Measurements from ENCODE around the gene RGMB. TPM values are rescaled to one million over a fixed set of nuclear protein-coding genes. Genes with fewer than 3 reads are reported as not detected.

The RGMB gene
- polyA plus RNA-seq, 4 donors: 3.2 to 60.0 (median 29.7) TPM

DNA sequence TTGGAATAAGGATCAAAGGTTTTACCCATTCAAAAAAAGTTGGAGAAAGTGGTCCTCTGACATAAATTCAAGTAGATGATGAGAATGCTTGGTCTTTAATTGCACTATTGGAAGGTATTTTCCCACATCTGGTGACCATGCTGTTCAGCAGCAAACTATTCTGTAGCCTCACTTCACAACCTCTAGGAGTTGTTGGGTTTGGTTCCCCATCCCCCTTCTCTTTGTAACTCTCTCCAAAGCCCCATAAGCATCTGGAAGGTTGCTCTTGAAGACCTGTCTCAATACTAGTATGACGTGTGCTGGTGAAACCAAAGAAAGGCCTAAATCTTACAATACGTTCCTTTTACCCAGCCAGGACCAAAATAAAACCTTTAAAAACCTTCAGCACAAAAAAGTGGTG, 8.5 kb downstream of the RGMB start:
- H3K4me1 ChIP-seq (ENCODE audit: control insufficient read depth in 3 of 3, insufficient read depth in 2 of 3, low read depth in 1 of 3, low read length in 2 of 3): peaks cover 0 to 20% (median 15%) of the 10 kb centered on the region in 3 donors
- FAIRE-seq (no peak), DNase-seq (no peak)
- no peaks in the 10 kb centered on the region for H3K27me3 ChIP-seq (ENCODE audit: control insufficient read depth in 3 of 3, insufficient read depth in 3 of 3, low read length in 3 of 3)
- 18 to 69% (median 36%) methylated on average over 2 of the region's 2 CpGs for WGBS, 3 donors
- no peak overlapping the region for H3K27ac ChIP-seq (ENCODE audit: low read depth in 1 of 3, low read length in 2 of 3)
- H3K4me3 ChIP-seq (ENCODE audit: low read depth in 1 of 3, low read length in 3 of 3): no peak overlapping the region
- peaks cover 0 to 16% (median 0%) of the 10 kb centered on the region in 3 donors for H3K36me3 ChIP-seq (ENCODE audit: control insufficient read depth in 3 of 3, insufficient read depth in 2 of 3, low read depth in 1 of 3, low read length in 3 of 3)
- no peaks in the 10 kb centered on the region for H3K9me3 ChIP-seq (ENCODE audit: control insufficient read depth in 2 of 2, insufficient read depth in 1 of 2, low read depth in 1 of 2, low read length in 1 of 2)

DNA sequence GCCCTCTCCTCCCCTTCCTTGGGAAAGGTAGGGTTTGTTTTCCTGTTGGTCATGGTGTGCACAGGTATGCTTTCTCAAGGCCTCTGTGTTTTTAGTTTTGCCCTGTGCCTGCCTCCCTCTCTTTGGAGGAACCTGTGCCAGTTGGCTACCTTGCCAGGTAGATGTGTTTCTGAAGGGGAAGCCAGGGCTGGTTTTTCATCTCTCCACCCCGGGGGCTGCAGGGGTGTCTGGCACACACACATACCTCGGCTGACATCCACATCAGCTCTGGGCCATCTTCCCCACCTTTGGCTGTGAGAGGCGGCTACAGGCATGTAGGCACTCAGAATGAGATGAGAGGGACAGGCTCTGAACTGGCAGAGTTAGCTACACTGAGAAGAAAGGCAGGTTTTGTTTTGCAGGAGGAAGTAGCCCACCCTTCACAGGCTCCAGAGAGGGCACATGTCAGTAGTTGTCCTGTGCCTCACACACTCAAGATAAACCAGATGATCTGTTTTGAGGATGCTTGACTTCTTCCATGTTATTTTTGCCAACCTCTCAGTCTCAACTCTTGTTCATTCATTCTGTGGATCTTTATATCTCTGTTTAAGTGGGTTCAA, 9.7 kb downstream of the RGMB start:
- DNase-seq (no peak), FAIRE-seq (no peak)
- Histone ChIP-seq H3K27ac (ENCODE audit: low read depth in 1 of 3, low read length in 2 of 3) (no peak overlapping the region), H3K27me3 (ENCODE audit: control insufficient read depth in 3 of 3, insufficient read depth in 3 of 3, low read length in 3 of 3) (no peaks in the 10 kb centered on the region), H3K9me3 (ENCODE audit: control insufficient read depth in 2 of 2, insufficient read depth in 1 of 2, low read depth in 1 of 2, low read length in 1 of 2) (no peaks in the 10 kb centered on the region), H3K4me1 (ENCODE audit: control insufficient read depth in 3 of 3, insufficient read depth in 2 of 3, low read depth in 1 of 3, low read length in 2 of 3) (peaks cover 2 to 20% (median 15%) of the 10 kb centered on the region in 3 donors), H3K36me3 (ENCODE audit: control insufficient read depth in 3 of 3, insufficient read depth in 2 of 3, low read depth in 1 of 3, low read length in 3 of 3) (peaks cover 0 to 24% (median 0%) of the 10 kb centered on the region in 3 donors), H3K4me3 (ENCODE audit: low read depth in 1 of 3, low read length in 3 of 3) (no peak overlapping the region)
- 22 to 58% (median 40%) methylated on average over 3 of the region's 3 CpGs for WGBS, 3 donors

GRCh38 chr5:98784411-98784810, 10.9 kb downstream of the RGMB start:
- FAIRE-seq (no peak), DNase-seq (no peak)
- Histone ChIP-seq H3K4me3 (ENCODE audit: low read depth in 1 of 3, low read length in 3 of 3) (no peak overlapping the region), H3K27ac (ENCODE audit: low read depth in 1 of 3, low read length in 2 of 3) (no peak overlapping the region), H3K36me3 (ENCODE audit: control insufficient read depth in 3 of 3, insufficient read depth in 2 of 3, low read depth in 1 of 3, low read length in 3 of 3) (peaks cover 0 to 26% (median 0%) of the 10 kb centered on the region in 3 donors), H3K4me1 (ENCODE audit: control insufficient read depth in 3 of 3, insufficient read depth in 2 of 3, low read depth in 1 of 3, low read length in 2 of 3) (peaks cover 2 to 18% (median 15%) of the 10 kb centered on the region in 3 donors), H3K27me3 (ENCODE audit: control insufficient read depth in 3 of 3, insufficient read depth in 3 of 3, low read length in 3 of 3) (no peaks in the 10 kb centered on the region), H3K9me3 (ENCODE audit: control insufficient read depth in 2 of 2, insufficient read depth in 1 of 2, low read depth in 1 of 2, low read length in 1 of 2) (no peaks in the 10 kb centered on the region)

DNA sequence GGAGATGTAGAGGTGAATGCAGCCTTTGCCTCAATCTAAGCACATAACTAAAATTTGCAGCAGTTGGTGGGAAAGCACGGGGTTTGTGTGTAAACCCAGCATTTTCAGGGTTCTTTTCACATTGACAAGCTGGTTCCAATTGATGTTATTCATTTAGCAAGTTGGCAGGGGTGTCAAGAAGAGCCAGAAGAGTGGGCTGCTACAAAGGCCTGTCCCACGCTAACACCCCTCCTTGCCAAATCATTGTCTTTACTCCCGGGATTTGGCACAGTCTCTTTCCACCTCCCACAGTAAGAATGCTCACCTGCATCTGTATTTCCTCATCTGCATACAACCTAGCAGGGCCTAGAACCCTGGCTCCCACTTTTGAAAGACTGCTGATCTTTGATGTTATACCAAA, 11.8 kb downstream of the RGMB start:
- 11 to 51% (median 37%) methylated on average over 3 of the region's 3 CpGs for WGBS, 3 donors
- Histone ChIP-seq H3K27me3 (ENCODE audit: control insufficient read depth in 3 of 3, insufficient read depth in 3 of 3, low read length in 3 of 3) (no peaks in the 10 kb centered on the region), H3K9me3 (ENCODE audit: control insufficient read depth in 2 of 2, insufficient read depth in 1 of 2, low read depth in 1 of 2, low read length in 1 of 2) (no peaks in the 10 kb centered on the region), H3K27ac (ENCODE audit: low read depth in 1 of 3, low read length in 2 of 3) (no peak overlapping the region), H3K36me3 (ENCODE audit: control insufficient read depth in 3 of 3, insufficient read depth in 2 of 3, low read depth in 1 of 3, low read length in 3 of 3) (peaks cover 0 to 22% (median 0%) of the 10 kb centered on the region in 3 donors), H3K4me1 (ENCODE audit: control insufficient read depth in 3 of 3, insufficient read depth in 2 of 3, low read depth in 1 of 3, low read length in 2 of 3) (peaks cover 2 to 14% (median 11%) of the 10 kb centered on the region in 3 donors), H3K4me3 (ENCODE audit: low read depth in 1 of 3, low read length in 3 of 3) (no peak overlapping the region)
- no peak for FAIRE-seq
- peak in 1 of 2 donors; percentile 4 for DNase-seq

DNA sequence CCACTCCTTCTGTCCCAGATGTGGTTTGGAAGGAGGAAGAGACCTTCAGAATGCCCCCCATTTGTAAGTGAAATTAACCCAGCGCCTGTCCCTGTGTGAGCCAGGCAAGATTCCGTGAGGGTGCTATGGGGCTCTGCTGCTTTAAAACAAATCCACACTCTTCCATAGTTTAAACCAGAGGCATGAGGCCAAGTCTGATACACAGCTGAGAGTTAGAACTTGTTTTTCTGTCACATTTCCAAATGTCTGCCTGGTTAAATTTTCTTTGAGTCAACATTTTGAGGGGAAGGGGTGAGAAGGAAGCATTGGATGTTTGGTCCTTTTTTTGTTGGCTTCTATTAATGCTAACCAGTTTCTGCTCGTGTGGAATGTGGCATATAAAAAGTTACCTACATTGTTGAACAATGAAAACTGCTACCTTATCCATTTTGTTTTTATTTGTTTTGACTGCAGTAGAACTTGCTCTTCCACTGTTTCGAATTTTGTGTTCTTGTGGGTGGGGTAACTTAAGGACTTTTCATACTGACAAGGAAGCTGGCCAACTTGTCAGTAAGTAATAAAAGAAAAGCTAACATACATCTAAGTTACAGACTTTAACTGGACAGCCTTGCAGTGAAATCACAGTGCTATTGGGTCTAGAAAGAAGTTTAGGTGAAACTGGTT, 12.9 kb downstream of the RGMB start:
- 9 to 35% (median 14%) methylated on average over 4 of the region's 4 CpGs for WGBS, 3 donors
- H3K4me3 ChIP-seq (ENCODE audit: low read depth in 1 of 3, low read length in 3 of 3): no peak overlapping the region
- H3K9me3 ChIP-seq (ENCODE audit: control insufficient read depth in 2 of 2, insufficient read depth in 1 of 2, low read depth in 1 of 2, low read length in 1 of 2): no peaks in the 10 kb centered on the region
- H3K4me1 ChIP-seq (ENCODE audit: control insufficient read depth in 3 of 3, insufficient read depth in 2 of 3, low read depth in 1 of 3, low read length in 2 of 3): peaks cover 2 to 14% (median 9%) of the 10 kb centered on the region in 3 donors
- FAIRE-seq (no peak), DNase-seq (peak in 1 of 2 donors; percentile 49)
- H3K27me3 ChIP-seq (ENCODE audit: control insufficient read depth in 3 of 3, insufficient read depth in 3 of 3, low read length in 3 of 3): no peaks in the 10 kb centered on the region
- H3K36me3 ChIP-seq (ENCODE audit: control insufficient read depth in 3 of 3, insufficient read depth in 2 of 3, low read depth in 1 of 3, low read length in 3 of 3): peaks cover 0 to 22% (median 0%) of the 10 kb centered on the region in 3 donors
- peak overlapping the region in 1 of 3 donors; percentile 55 for H3K27ac ChIP-seq (ENCODE audit: low read depth in 1 of 3, low read length in 2 of 3)

GRCh38 chr5:98787131-98787719, 13.8 kb downstream of the RGMB start:
- H3K27me3 ChIP-seq (ENCODE audit: control insufficient read depth in 3 of 3, insufficient read depth in 3 of 3, low read length in 3 of 3): no peaks in the 10 kb centered on the region
- no peak overlapping the region for H3K4me3 ChIP-seq (ENCODE audit: low read depth in 1 of 3, low read length in 3 of 3)
- no peak overlapping the region for H3K27ac ChIP-seq (ENCODE audit: low read depth in 1 of 3, low read length in 2 of 3)
- H3K9me3 ChIP-seq (ENCODE audit: control insufficient read depth in 2 of 2, insufficient read depth in 1 of 2, low read depth in 1 of 2, low read length in 1 of 2): no peaks in the 10 kb centered on the region
- H3K4me1 ChIP-seq (ENCODE audit: control insufficient read depth in 3 of 3, insufficient read depth in 2 of 3, low read depth in 1 of 3, low read length in 2 of 3): peaks cover 2 to 18% (median 9%) of the 10 kb centered on the region in 3 donors
- FAIRE-seq: no peak
- WGBS, 3 donors: 13 to 52% (median 27%) methylated on average over 5 of the region's 5 CpGs
- peaks cover 0 to 22% (median 0%) of the 10 kb centered on the region in 3 donors for H3K36me3 ChIP-seq (ENCODE audit: control insufficient read depth in 3 of 3, insufficient read depth in 2 of 3, low read depth in 1 of 3, low read length in 3 of 3)
- DNase-seq: peak in 1 of 2 donors; percentile 33

DNA sequence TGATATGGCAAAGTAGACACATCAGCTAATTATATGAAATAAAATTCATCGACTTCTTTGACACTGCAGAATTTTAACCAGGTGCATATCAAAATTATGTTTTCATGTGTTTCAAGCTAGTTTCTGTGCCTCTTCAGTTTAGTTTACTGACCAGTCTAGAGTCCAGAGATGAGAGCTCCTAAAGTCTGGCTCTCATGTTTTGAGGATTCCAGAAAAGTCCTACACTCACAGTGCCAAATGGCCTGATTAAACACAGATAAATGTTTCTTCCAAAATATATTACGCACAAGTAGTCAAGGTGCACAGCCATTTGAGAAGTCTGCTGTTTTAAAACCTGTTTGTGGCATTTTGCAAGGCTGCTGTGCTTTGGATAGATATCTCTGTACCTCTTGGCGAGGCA, 15.6 kb downstream of the RGMB start:
- Histone ChIP-seq H3K4me1 (ENCODE audit: control insufficient read depth in 3 of 3, insufficient read depth in 2 of 3, low read depth in 1 of 3, low read length in 2 of 3) (peaks cover 2 to 18% (median 9%) of the 10 kb centered on the region in 3 donors), H3K27ac (ENCODE audit: low read depth in 1 of 3, low read length in 2 of 3) (no peak overlapping the region), H3K27me3 (ENCODE audit: control insufficient read depth in 3 of 3, insufficient read depth in 3 of 3, low read length in 3 of 3) (no peaks in the 10 kb centered on the region), H3K36me3 (ENCODE audit: control insufficient read depth in 3 of 3, insufficient read depth in 2 of 3, low read depth in 1 of 3, low read length in 3 of 3) (peaks cover 0 to 23% (median 0%) of the 10 kb centered on the region in 3 donors), H3K4me3 (ENCODE audit: low read depth in 1 of 3, low read length in 3 of 3) (no peak overlapping the region), H3K9me3 (ENCODE audit: control insufficient read depth in 2 of 2, insufficient read depth in 1 of 2, low read depth in 1 of 2, low read length in 1 of 2) (no peaks in the 10 kb centered on the region)
- DNase-seq (peak in 1 of 2 donors; percentile 10), FAIRE-seq (no peak)
- WGBS, 3 donors: 21 to 61% (median 36%) methylated on average over 3 of the region's 3 CpGs

GRCh38 chr5:98791001-98791519, 17.6 kb downstream of the RGMB start:
- Histone ChIP-seq H3K36me3 (ENCODE audit: control insufficient read depth in 3 of 3, insufficient read depth in 2 of 3, low read depth in 1 of 3, low read length in 3 of 3) (peaks cover 0 to 26% (median 0%) of the 10 kb centered on the region in 3 donors), H3K9me3 (ENCODE audit: control insufficient read depth in 2 of 2, insufficient read depth in 1 of 2, low read depth in 1 of 2, low read length in 1 of 2) (no peaks in the 10 kb centered on the region), H3K27ac (ENCODE audit: low read depth in 1 of 3, low read length in 2 of 3) (no peak overlapping the region), H3K4me3 (ENCODE audit: low read depth in 1 of 3, low read length in 3 of 3) (no peak overlapping the region), H3K27me3 (ENCODE audit: control insufficient read depth in 3 of 3, insufficient read depth in 3 of 3, low read length in 3 of 3) (no peaks in the 10 kb centered on the region), H3K4me1 (ENCODE audit: control insufficient read depth in 3 of 3, insufficient read depth in 2 of 3, low read depth in 1 of 3, low read length in 2 of 3) (peaks cover 4 to 14% (median 8%) of the 10 kb centered on the region in 3 donors)
- WGBS, 3 donors: 16 to 60% (median 39%) methylated on average over 7 of the region's 7 CpGs
- FAIRE-seq (no peak), DNase-seq (peak in 1 of 2 donors; percentile 6)

Measured in small intestine (tissue), 7 donors.